SH-SY5Y (cell line): ENCODE results near the gene ATP6V1C2.

ENCODE experiments used
- GATA2 ChIP-seq: IDR thresholded peaks from 2 replicates; pipeline ENCODE4 v1.6.1; 2011; ENCODE audit warnings: mild to moderate bottlenecking, low read depth, low read length
- GATA3 ChIP-seq: IDR thresholded peaks from 2 replicates; pipeline ENCODE4 v1.6.1; 2011; ENCODE audit warnings: low read depth, mild to moderate bottlenecking, low read length, moderate library complexity

GRCh38 chr2:10775831-10776230, 54.4 kb downstream of the ATP6V1C2 start:
- TF ChIP-seq GATA2: no peak
- no peak for TF ChIP-seq GATA3
